OCI-LY3 (cell line): Measurements from ENCODE around the gene PAK5.

Experiments used
- H2AFZ ChIP-seq: fragments of 200-600, 300-600 bp; shearing (Covaris generic); 2 replicates; pipeline ENCODE4 v1.6.0; 2014; ENCODE audit warnings: antibody characterized with exemption, low read depth, low read length
- H3K27ac ChIP-seq: fragments of 200-600, 300-600 bp; sonication (generic); 2 replicates; pipeline ENCODE4 v1.5.1; 2014; ENCODE audit warnings: mild to moderate bottlenecking, low read length, moderate library complexity, mixed read lengths
- H3K27me3 ChIP-seq: fragments of 200-600, 300-600 bp; sonication (generic); 2 replicates; pipeline ENCODE4 v1.6.1; 2014; ENCODE audit warnings: low read depth, low read length, mixed read lengths
- H3K36me3 ChIP-seq: fragments of 200-600, 300-600 bp; sonication (generic); replicated peaks from 2 replicates; pipeline ENCODE3; 2014; ENCODE audit warnings: low read depth, low read length, mixed read lengths
- H3K4me1 ChIP-seq: fragments of 300-600, 200-600 bp; sonication (generic); 2 replicates; pipeline ENCODE4 v1.6.1; 2014; ENCODE audit warnings: low read length, mixed read lengths
- H3K4me2 ChIP-seq: fragments of 200-600, 300-600 bp; sonication (generic); 2 replicates; pipeline ENCODE4 v1.6.1; 2014; ENCODE audit warnings: low read length, mixed read lengths
- H3K4me3 ChIP-seq: fragments of 300-600, 200-600 bp; sonication (generic); 2 replicates; pipeline ENCODE4 v1.5.1; 2014; ENCODE audit warnings: antibody characterized with exemption, mild to moderate bottlenecking, low read length, moderate library complexity
- H3K79me2 ChIP-seq: fragments of 300-600, 200-600 bp; shearing (Covaris generic); 2 replicates; pipeline ENCODE4 v1.6.1; 2014; ENCODE audit warnings: mild to moderate bottlenecking, low read length, mixed read lengths
- H3K9ac ChIP-seq: fragments of 300-600, 200-600 bp; shearing (Covaris generic); 2 replicates; pipeline ENCODE4 v1.6.0; 2014; ENCODE audit warnings: mild to moderate bottlenecking, low read length, moderate library complexity
- H3K9me3 ChIP-seq: fragments of 200-600, 300-600 bp; shearing (Covaris generic); 2 replicates; pipeline ENCODE4 v1.6.1; 2014; ENCODE audit warnings: low read length, mixed read lengths; ENCODE audit not compliant: insufficient read depth
- H4K20me1 ChIP-seq: fragments of 200-600, 300-600 bp; sonication (generic); 2 replicates; pipeline ENCODE4 v1.6.1; 2016; ENCODE audit warnings: low read length, mixed read lengths; ENCODE audit not compliant: insufficient read depth
- EZH2phosphoT487 ChIP-seq: fragments of 200-600 bp; shearing (Covaris generic); IDR thresholded peaks from 2 replicates; pipeline ENCODE4 v1.6.1; 2018; ENCODE audit warnings: antibody characterized with exemption, mixed run types, low read depth
- TF ChIP-seq, protein P1 (sequence below): fragments of 200-600, 300-600 bp; sonication (generic); IDR thresholded peaks from 2 replicates; pipeline ENCODE4 v1.5.1; 2014; ENCODE audit warnings: antibody characterized with exemption, low read length, low read depth

PAK5 gene

GRCh38 chr20:9595763-9596162, 243.1 kb downstream of the PAK5 start:
- H3K9me3 ChIP-seq, result no peaks in the 10 kb centered on the region
- peaks cover 8% of the 10 kb centered on the region for H3K27me3 ChIP-seq
- no peak overlapping the region for H3K4me3 ChIP-seq
- no peak overlapping the region for H3K9ac ChIP-seq
- H3K4me1 ChIP-seq, result no peaks in the 10 kb centered on the region
- H2AFZ ChIP-seq, result no peak overlapping the region
- no peaks in the 10 kb centered on the region for H3K36me3 ChIP-seq
- TF ChIP-seq EZH2phosphoT487, result no peak
- TF ChIP-seq, protein P1, sequence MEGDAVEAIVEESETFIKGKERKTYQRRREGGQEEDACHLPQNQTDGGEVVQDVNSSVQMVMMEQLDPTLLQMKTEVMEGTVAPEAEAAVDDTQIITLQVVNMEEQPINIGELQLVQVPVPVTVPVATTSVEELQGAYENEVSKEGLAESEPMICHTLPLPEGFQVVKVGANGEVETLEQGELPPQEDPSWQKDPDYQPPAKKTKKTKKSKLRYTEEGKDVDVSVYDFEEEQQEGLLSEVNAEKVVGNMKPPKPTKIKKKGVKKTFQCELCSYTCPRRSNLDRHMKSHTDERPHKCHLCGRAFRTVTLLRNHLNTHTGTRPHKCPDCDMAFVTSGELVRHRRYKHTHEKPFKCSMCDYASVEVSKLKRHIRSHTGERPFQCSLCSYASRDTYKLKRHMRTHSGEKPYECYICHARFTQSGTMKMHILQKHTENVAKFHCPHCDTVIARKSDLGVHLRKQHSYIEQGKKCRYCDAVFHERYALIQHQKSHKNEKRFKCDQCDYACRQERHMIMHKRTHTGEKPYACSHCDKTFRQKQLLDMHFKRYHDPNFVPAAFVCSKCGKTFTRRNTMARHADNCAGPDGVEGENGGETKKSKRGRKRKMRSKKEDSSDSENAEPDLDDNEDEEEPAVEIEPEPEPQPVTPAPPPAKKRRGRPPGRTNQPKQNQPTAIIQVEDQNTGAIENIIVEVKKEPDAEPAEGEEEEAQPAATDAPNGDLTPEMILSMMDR, result no peak
- no peaks in the 10 kb centered on the region for H4K20me1 ChIP-seq
- no peak overlapping the region for H3K27ac ChIP-seq
- no peak overlapping the region for H3K4me2 ChIP-seq
- H3K79me2 ChIP-seq, result no peaks in the 10 kb centered on the region

GRCh38 chr20:9594284-9594875, 244.5 kb downstream of the PAK5 start:
- H3K9ac ChIP-seq, result no peak overlapping the region
- peaks cover 8% of the 10 kb centered on the region for H3K27me3 ChIP-seq
- no peaks in the 10 kb centered on the region for H3K9me3 ChIP-seq
- no peaks in the 10 kb centered on the region for H3K36me3 ChIP-seq
- no peaks in the 10 kb centered on the region for H4K20me1 ChIP-seq
- no peaks in the 10 kb centered on the region for H3K4me1 ChIP-seq
- H3K79me2 ChIP-seq, result no peaks in the 10 kb centered on the region
- H3K27ac ChIP-seq, result no peak overlapping the region
- H3K4me3 ChIP-seq, result no peak overlapping the region
- H3K4me2 ChIP-seq, result no peak overlapping the region
- H2AFZ ChIP-seq, result no peak overlapping the region
- TF ChIP-seq, protein P1, result no peak
- TF ChIP-seq EZH2phosphoT487, result no peak

DNA sequence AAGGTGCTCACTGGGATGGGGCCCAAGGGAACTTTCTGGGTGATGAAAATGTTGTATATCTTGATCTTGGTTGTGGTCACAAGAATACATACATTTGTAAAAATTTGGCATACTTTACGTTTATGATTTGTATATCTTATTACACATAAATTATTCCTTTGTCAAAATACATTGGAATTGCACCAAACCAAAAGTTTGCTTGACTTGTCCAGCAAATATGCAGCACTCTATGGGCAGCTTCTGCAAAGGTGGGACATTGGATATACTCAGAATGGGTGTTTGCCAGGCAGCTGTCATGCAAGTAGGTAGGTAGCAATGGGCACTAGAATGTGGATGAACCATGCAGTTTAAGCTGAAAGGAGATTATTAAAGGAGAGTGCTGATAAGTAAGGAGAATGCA, 246.5 kb downstream of the PAK5 start:
- Histone ChIP-seq H3K4me2 (no peak overlapping the region), H3K4me1 (no peaks in the 10 kb centered on the region), H3K27ac (no peak overlapping the region), H4K20me1 (no peaks in the 10 kb centered on the region), H3K36me3 (no peaks in the 10 kb centered on the region), H3K79me2 (no peaks in the 10 kb centered on the region), H3K27me3 (peaks cover 8% of the 10 kb centered on the region), H3K9ac (no peak overlapping the region), H3K4me3 (no peak overlapping the region), H2AFZ (no peak overlapping the region), H3K9me3 (no peaks in the 10 kb centered on the region)
- TF ChIP-seq EZH2phosphoT487, result no peak
- TF ChIP-seq, protein P1, result no peak

- TF ChIP-seq, protein P1, result no peak
- TF ChIP-seq EZH2phosphoT487, result no peak
- H3K9ac ChIP-seq, result no peak overlapping the region
- no peaks in the 10 kb centered on the region for H4K20me1 ChIP-seq
- H3K9me3 ChIP-seq, result no peaks in the 10 kb centered on the region
- peaks cover 8% of the 10 kb centered on the region for H3K27me3 ChIP-seq
- H3K79me2 ChIP-seq, result no peaks in the 10 kb centered on the region
- H3K4me1 ChIP-seq, result no peaks in the 10 kb centered on the region
- H3K4me3 ChIP-seq, result no peak overlapping the region
- H3K36me3 ChIP-seq, result no peaks in the 10 kb centered on the region
- no peak overlapping the region for H3K27ac ChIP-seq
- H2AFZ ChIP-seq, result no peak overlapping the region
- no peak overlapping the region for H3K4me2 ChIP-seq
Observed at GRCh38 chr20:9591080-9591479, 247.8 kb downstream of the PAK5 start.
